Common myeloid progenitor, CD34-positive (primary cell): ENCODE measurements around the gene TRAF3.

Experiments
- CTCF ChIA-PET: fragments of 350-600 bp; sonication (Branson Sonifier 250); formaldehyde crosslinking; loops from one replicate; lab custom pipeline; 2021; ENCODE audit warnings: antibody characterized with exemption; lab: Charles Lee
- POLR2A ChIA-PET: fragments of 350-600 bp; sonication (Branson Sonifier 250); formaldehyde crosslinking; loops from one replicate; lab custom pipeline; 2021; ENCODE audit warnings: antibody characterized with exemption; lab: Charles Lee
- DNase-seq, 3 donors: peaks; one replicate each; pipeline versions ENCODE4 v3.0.0 to v3.0.0-alpha.2; 2013
- H3K27ac ChIP-seq, 2 experiments: 1 replicate in 1 of 2; 2 replicates in 1 of 2; pipeline ENCODE4 v1.7.0; 2013; ENCODE audit warnings: inconsistent platforms in 2 of 2, low read length in 2 of 2, mild to moderate bottlenecking in 2 of 2, low read depth in 1 of 2, moderate library complexity in 1 of 2; ENCODE audit not compliant: severe bottlenecking in 2 of 2, insufficient read depth in 1 of 2, poor library complexity in 1 of 2
- H3K27me3 ChIP-seq, 5 experiments: replicated peaks in 2 of 5; 1 replicate in 3 of 5; 2 replicates in 2 of 5; pipeline versions ENCODE4 v1.6.1 to v1.7.0; 2013; ENCODE audit warnings: low read length in 4 of 5, mild to moderate bottlenecking in 2 of 5, moderate library complexity in 2 of 5, inconsistent platforms in 1 of 5; ENCODE audit not compliant: insufficient read depth in 5 of 5, control insufficient read depth in 4 of 5
- H3K36me3 ChIP-seq, 4 experiments: 1 replicate in 2 of 4; 2 replicates in 2 of 4; pipeline versions ENCODE4 v1.6.1 to v1.7.0; 2013; ENCODE audit warnings: low read length in 3 of 4, control low read depth in 1 of 4, mild to moderate bottlenecking in 1 of 4; ENCODE audit not compliant: control insufficient read depth in 4 of 4, insufficient read depth in 4 of 4
- H3K4me1 ChIP-seq, 4 experiments: 1 replicate in 3 of 4; 2 replicates in 1 of 4; pipeline versions ENCODE4 v1.6.1 to v1.7.1; 2013; ENCODE audit warnings: low read length in 3 of 4, mild to moderate bottlenecking in 3 of 4, control low read depth in 1 of 4, inconsistent platforms in 1 of 4, moderate library complexity in 1 of 4; ENCODE audit not compliant: control insufficient read depth in 4 of 4, insufficient read depth in 4 of 4; ENCODE audit errors: control extremely low read depth in 1 of 4
- H3K4me3 ChIP-seq, 7 experiments: 1 replicate in 4 of 7; 2 replicates in 3 of 7; pipeline versions ENCODE4 v1.5.1 to v1.7.0; 2013; ENCODE audit warnings: mild to moderate bottlenecking in 7 of 7, low read length in 6 of 7, moderate library complexity in 6 of 7, inconsistent platforms in 2 of 7, low read depth in 2 of 7, control low read depth in 1 of 7; ENCODE audit not compliant: insufficient read depth in 4 of 7, control insufficient read depth in 1 of 7; ENCODE audit errors: extremely low read depth in 1 of 7
- H3K9me3 ChIP-seq, 5 experiments: 1 replicate in 4 of 5; 2 replicates in 1 of 5; pipeline versions ENCODE4 v1.6.1 to v1.7.1; 2013; ENCODE audit warnings: low read length in 4 of 5, mild to moderate bottlenecking in 2 of 5, inconsistent platforms in 1 of 5, low read depth in 1 of 5, moderate library complexity in 1 of 5; ENCODE audit not compliant: control insufficient read depth in 4 of 5, insufficient read depth in 2 of 5; ENCODE audit errors: control extremely low read depth in 1 of 5
- WGBS: methylation state at CpG from one replicate; pipeline ENCODE4 v1.1.5; 2013; ENCODE audit not compliant: insufficient coverage; 5-methylcytosine and 5-hydroxymethylcytosine counted together

The TRAF3 gene

DNA sequence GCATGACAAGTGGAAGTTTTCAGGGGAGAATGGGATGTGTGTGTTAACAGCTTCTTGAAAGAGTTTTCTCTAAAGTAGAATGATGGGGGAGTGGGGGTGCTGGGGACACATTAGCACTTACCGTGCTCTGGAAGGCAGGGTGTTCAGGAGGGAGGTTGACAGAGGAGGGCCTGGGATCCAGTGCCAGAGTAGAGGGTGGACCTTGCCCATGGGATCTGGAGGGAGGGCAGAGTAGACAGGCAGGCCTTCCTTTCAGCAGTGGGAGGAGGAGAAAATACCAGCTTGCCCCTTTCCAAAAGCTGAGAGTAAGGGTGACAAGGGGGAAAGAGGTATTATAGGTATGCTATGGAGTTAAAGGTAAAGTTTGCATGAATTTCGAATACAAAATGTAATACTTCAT lies 40.1 kb downstream of the TRAF3 start:
- H3K27ac ChIP-seq = no peak overlapping the region
- no peaks in the 10 kb centered on the region for H3K27me3 ChIP-seq
- no peak for DNase-seq
- ChIA-PET CTCF (interaction anchor here (0.7 to 1.4 kb wide), 3 partner anchors 8 to 44 kb away, joined by 3 to 5 read pairs (median 3); no protein-coding TSS in a partner anchor), POLR2A (no interaction called here)
- no peaks in the 10 kb centered on the region for H3K4me1 ChIP-seq
- peaks cover 0 to 4% (median 0%) of the 10 kb centered on the region in 4 experiments for H3K36me3 ChIP-seq
- no peak overlapping the region for H3K4me3 ChIP-seq
- no peaks in the 10 kb centered on the region for H3K9me3 ChIP-seq
- WGBS = 100% methylated on average over 1 of the region's 2 CpGs

DNA sequence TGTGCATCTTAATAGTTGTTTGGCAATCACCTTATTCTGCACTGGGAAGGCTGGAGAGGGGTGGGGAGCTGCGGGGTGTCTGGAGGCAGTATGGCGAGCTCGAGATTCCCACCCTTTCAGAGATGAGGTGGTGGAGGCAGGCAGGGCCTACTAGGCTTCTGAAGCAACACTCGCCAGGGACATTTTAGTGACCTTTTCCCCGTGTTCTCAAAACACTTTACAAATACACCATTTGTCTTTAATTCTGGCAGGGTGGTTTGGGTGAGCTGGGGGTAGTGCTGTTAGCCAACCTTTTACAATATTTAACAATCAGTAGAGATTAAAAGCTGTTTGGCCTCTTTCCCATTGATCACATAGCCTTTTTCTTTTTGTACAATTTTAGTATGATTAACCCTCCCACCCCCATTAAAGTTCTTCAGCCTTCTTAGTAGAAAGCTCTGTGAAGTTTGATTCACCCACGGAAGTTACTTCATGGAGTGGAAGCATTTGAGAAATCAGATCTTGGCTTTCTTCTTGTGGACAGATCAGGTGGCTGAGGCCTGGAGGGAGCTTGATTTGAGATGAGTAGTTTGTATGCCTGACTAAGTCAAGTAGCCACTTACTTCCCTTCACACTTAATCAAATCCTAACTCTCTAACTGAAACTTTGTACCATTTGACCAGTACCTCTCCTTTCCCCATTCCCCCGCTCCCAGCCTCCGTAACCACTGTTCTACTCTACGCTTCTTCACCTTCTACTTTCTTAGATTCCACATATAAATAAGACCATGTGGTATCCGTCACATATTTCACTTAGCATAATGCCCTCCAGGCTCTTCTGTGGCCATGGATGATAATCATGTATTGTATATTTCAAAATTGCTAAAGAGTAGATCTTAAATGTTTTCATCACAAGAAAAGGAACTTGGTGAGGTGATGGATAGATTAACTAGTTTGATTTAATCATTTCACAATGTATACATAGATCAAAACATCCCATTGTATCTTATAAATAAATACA lies 41.0 kb downstream of the TRAF3 start:
- Histone ChIP-seq H3K9me3 (no peaks in the 10 kb centered on the region), H3K27ac (no peak overlapping the region), H3K4me3 (no peak overlapping the region), H3K27me3 (no peaks in the 10 kb centered on the region), H3K36me3 (peaks cover 0 to 4% (median 0%) of the 10 kb centered on the region in 4 experiments), H3K4me1 (no peaks in the 10 kb centered on the region)
- POLR2A ChIA-PET = interaction anchor here (0.6 kb wide), 1 partner anchor 550 kb away, joined by 5 read pairs; no protein-coding TSS in a partner anchor
- CTCF ChIA-PET = interaction anchor here (0.7 to 1.4 kb wide), 3 partner anchors 9 to 44 kb away, joined by 3 to 5 read pairs (median 3); no protein-coding TSS in a partner anchor
- no peak for DNase-seq
- 100% methylated on average over 5 of the region's 10 CpGs for WGBS

GRCh38 chr14:102819176-102819628 lies 42.0 kb downstream of the TRAF3 start:
- Histone ChIP-seq H3K4me1 (no peaks in the 10 kb centered on the region), H3K4me3 (no peak overlapping the region), H3K27ac (no peak overlapping the region), H3K36me3 (peaks cover 0 to 4% (median 0%) of the 10 kb centered on the region in 4 experiments), H3K9me3 (no peaks in the 10 kb centered on the region), H3K27me3 (no peaks in the 10 kb centered on the region)
- WGBS = 98% methylated on average over 6 of the region's 9 CpGs
- DNase-seq = no peak
- ChIA-PET POLR2A (interaction anchor here (0.6 kb wide), 2 partner anchors 551 to 795 kb away, joined by 3 to 5 read pairs; no protein-coding TSS in a partner anchor), CTCF (no interaction called here)

GRCh38 chr14:102819747-102820330 lies 42.6 kb downstream of the TRAF3 start:
- no peak overlapping the region for H3K27ac ChIP-seq
- H3K4me1 ChIP-seq = no peaks in the 10 kb centered on the region
- H3K27me3 ChIP-seq = no peaks in the 10 kb centered on the region
- POLR2A ChIA-PET = no interaction called here
- no peak for DNase-seq
- 98% methylated on average over 12 of the region's 15 CpGs for WGBS
- CTCF ChIA-PET = interaction anchor here (0.6 kb wide), 1 partner anchor 9 kb away, joined by 4 read pairs; no protein-coding TSS in a partner anchor
- peaks cover 0 to 4% (median 0%) of the 10 kb centered on the region in 4 experiments for H3K36me3 ChIP-seq
- no peak overlapping the region for H3K4me3 ChIP-seq
- H3K9me3 ChIP-seq = no peaks in the 10 kb centered on the region

DNA sequence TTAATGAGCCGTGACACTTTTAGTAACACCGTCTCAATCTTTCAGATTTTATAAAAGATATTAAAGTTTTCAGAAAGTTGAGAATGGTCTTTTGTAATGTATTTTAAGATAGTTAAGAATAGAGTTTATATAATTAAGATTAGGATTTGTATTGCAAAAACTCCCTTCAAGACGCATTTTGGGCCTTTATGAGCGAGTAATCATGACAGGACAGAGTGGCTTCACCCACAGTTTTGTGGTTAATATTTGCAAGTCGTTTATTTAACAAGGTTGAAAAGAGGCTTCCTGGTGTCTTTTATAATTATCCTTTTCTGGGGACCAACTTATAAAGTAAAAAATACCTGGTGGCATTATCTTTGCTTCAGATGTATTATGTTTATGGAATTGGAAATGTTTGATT lies 44.0 kb downstream of the TRAF3 start:
- Histone ChIP-seq H3K27me3 (no peaks in the 10 kb centered on the region), H3K4me1 (no peaks in the 10 kb centered on the region), H3K4me3 (no peak overlapping the region), H3K27ac (no peak overlapping the region), H3K36me3 (peaks cover 0 to 4% (median 1%) of the 10 kb centered on the region in 4 experiments), H3K9me3 (no peaks in the 10 kb centered on the region)
- POLR2A ChIA-PET = no interaction called here
- WGBS = 77% methylated on average over 3 of the region's 5 CpGs
- DNase-seq = peak in 2 of 3 donors; percentile 14 to 22
- CTCF ChIA-PET = no interaction called here

DNA sequence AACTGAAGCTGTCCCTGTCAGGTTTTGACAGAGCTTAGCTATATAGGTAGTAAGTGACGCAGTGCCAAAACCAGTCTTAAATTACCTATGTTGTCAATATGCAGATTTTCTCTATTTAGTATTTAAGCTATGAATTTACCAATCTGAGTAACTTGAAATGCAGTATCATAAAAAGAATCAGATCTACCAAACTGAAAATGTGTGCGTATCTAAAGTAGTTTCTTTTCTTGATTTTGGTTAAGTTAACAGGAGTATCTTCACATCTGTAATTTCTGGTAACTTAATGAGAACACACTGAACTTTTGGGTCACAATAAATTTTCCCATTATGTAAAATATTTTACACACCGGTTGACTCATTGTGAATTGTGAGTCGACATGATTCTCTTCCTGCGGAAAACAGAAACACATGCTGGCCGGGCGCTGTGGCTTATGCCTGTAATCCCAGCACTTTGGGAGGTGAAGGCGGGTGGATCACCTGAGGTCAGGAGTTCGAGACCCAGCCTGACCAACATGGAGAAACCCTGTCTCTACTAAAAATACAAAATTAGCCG lies 45.1 kb downstream of the TRAF3 start:
- no peak overlapping the region for H3K27ac ChIP-seq
- no peaks in the 10 kb centered on the region for H3K27me3 ChIP-seq
- CTCF ChIA-PET = interaction anchor here (1.3 kb wide), 1 partner anchor 14 kb away, joined by 3 read pairs; no protein-coding TSS in a partner anchor
- H3K36me3 ChIP-seq = peaks cover 0 to 3% (median 1%) of the 10 kb centered on the region in 4 experiments
- 99% methylated on average over 7 of the region's 10 CpGs for WGBS
- DNase-seq = no peak
- POLR2A ChIA-PET = no interaction called here
- peaks cover 0 to 5% (median 0%) of the 10 kb centered on the region in 4 experiments for H3K4me1 ChIP-seq
- no peaks in the 10 kb centered on the region for H3K9me3 ChIP-seq
- H3K4me3 ChIP-seq = no peak overlapping the region
